HuH-7 (cell line): ENCODE measurements around the gene DGCR6.
"Not testable (repeated sequence)": the region's sequence is repeated elsewhere in the genome, so short reads cannot be mapped to it uniquely, and the experiment has no call there.

Source experiments
- DNase-seq: peaks from one replicate; pipeline ENCODE4 v3.0.0; 2011; ENCODE audit warnings: low spot score

DGCR6 gene

DNA sequence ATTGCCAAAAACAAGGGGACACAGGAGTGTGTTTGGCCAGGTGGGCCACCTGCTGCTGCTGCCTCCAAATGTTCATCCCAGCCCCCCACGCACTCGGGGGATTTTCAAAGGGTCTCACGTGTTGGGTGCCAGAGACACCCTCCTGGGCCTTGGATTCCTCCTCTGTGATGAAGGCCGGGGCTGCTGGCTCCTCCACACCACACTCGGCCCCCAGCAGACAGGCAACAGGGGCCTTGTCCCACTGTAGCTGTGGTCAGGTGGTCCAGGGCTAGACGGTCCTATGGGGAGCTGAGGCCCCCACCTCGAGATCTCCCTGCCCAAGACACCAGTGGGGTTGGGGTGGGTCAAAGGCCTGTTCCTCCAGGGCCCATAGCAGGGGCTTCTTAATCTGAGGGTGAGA lies 55.1 kb downstream of the DGCR6 start:
- not testable (repeated sequence) for DNase-seq
